Mucosa of rectum (tissue), 2 donors: ENCODE measurements around the gene RGS12.

ENCODE experiments used
- H3K27ac ChIP-seq, 2 donors: one replicate each; pipeline ENCODE4 v1.7.0; 2013; ENCODE audit warnings: inconsistent platforms in 2 of 2, low read depth in 2 of 2, low read length in 2 of 2
- H3K27me3 ChIP-seq, 2 donors: one replicate each; pipeline ENCODE4 v1.7.0; 2013; ENCODE audit warnings: low read length in 2 of 2; ENCODE audit not compliant: control insufficient read depth in 2 of 2, insufficient read depth in 2 of 2
- H3K36me3 ChIP-seq, 2 donors: one replicate each; pipeline ENCODE4 v1.7.0; 2013; ENCODE audit warnings: low read length in 2 of 2; ENCODE audit not compliant: control insufficient read depth in 2 of 2, insufficient read depth in 2 of 2
- H3K4me1 ChIP-seq, 2 donors: one replicate each; pipeline ENCODE4 v1.7.0; 2013; ENCODE audit warnings: low read length in 2 of 2, mild to moderate bottlenecking in 1 of 2; ENCODE audit not compliant: control insufficient read depth in 2 of 2, insufficient read depth in 2 of 2
- H3K4me3 ChIP-seq, 2 donors: one replicate each; pipeline ENCODE4 v1.7.0; 2013; ENCODE audit warnings: low read length in 2 of 2
- H3K9ac ChIP-seq, 2 donors: one replicate each; pipeline ENCODE4 v1.7.0; 2013; ENCODE audit warnings: low read length in 2 of 2, low read depth in 1 of 2, mild to moderate bottlenecking in 1 of 2
- H3K9me3 ChIP-seq, 2 donors: one replicate each; pipeline ENCODE4 v1.7.0; 2013; ENCODE audit warnings: low read length in 2 of 2; ENCODE audit not compliant: control insufficient read depth in 2 of 2
- donor health status: healthy.
- donor health status: Normal muscosa, but diverticular disease.

The RGS12 gene

GRCh38 chr4:3249711-3250437 is 42.9 kb upstream of the RGS12 start:
- no peaks in the 10 kb centered on the region for H3K27me3 ChIP-seq
- H3K4me1 ChIP-seq, result no peaks in the 10 kb centered on the region
- H3K27ac ChIP-seq, result no peak overlapping the region
- no peak overlapping the region for H3K4me3 ChIP-seq
- no peaks in the 10 kb centered on the region for H3K9me3 ChIP-seq
- no peaks in the 10 kb centered on the region for H3K36me3 ChIP-seq
- no peak overlapping the region for H3K9ac ChIP-seq

GRCh38 chr4:3250438-3250955 is 42.3 kb upstream of the RGS12 start:
- H3K27me3 ChIP-seq, result no peaks in the 10 kb centered on the region
- H3K36me3 ChIP-seq, result no peaks in the 10 kb centered on the region
- H3K4me1 ChIP-seq, result no peaks in the 10 kb centered on the region
- no peak overlapping the region for H3K27ac ChIP-seq
- H3K4me3 ChIP-seq, result no peak overlapping the region
- H3K9me3 ChIP-seq, result no peaks in the 10 kb centered on the region
- H3K9ac ChIP-seq, result no peak overlapping the region

GRCh38 chr4:3250956-3251690 is 41.7 kb upstream of the RGS12 start:
- H3K27ac ChIP-seq, result no peak overlapping the region
- no peaks in the 10 kb centered on the region for H3K27me3 ChIP-seq
- no peak overlapping the region for H3K4me3 ChIP-seq
- H3K9ac ChIP-seq, result no peak overlapping the region
- H3K9me3 ChIP-seq, result no peaks in the 10 kb centered on the region
- no peaks in the 10 kb centered on the region for H3K4me1 ChIP-seq
- H3K36me3 ChIP-seq, result no peaks in the 10 kb centered on the region

GRCh38 chr4:3251691-3252479 is 40.9 kb upstream of the RGS12 start:
- Histone ChIP-seq H3K4me3 (no peak overlapping the region), H3K9ac (no peak overlapping the region), H3K9me3 (no peaks in the 10 kb centered on the region), H3K27me3 (no peaks in the 10 kb centered on the region), H3K27ac (no peak overlapping the region), H3K36me3 (no peaks in the 10 kb centered on the region), H3K4me1 (no peaks in the 10 kb centered on the region)

- Histone ChIP-seq H3K4me1 (no peaks in the 10 kb centered on the region), H3K27me3 (no peaks in the 10 kb centered on the region), H3K27ac (no peak overlapping the region), H3K9ac (no peak overlapping the region), H3K36me3 (no peaks in the 10 kb centered on the region), H3K9me3 (no peaks in the 10 kb centered on the region), H3K4me3 (no peak overlapping the region)
Observed at GRCh38 chr4:3252480-3252828, 40.4 kb upstream of the RGS12 start.

GRCh38 chr4:3252831-3253641 is 39.8 kb upstream of the RGS12 start:
- no peaks in the 10 kb centered on the region for H3K36me3 ChIP-seq
- no peak overlapping the region for H3K4me3 ChIP-seq
- H3K9me3 ChIP-seq, result no peaks in the 10 kb centered on the region
- H3K27me3 ChIP-seq, result no peaks in the 10 kb centered on the region
- no peak overlapping the region for H3K27ac ChIP-seq
- H3K9ac ChIP-seq, result no peak overlapping the region
- H3K4me1 ChIP-seq, result no peaks in the 10 kb centered on the region

GRCh38 chr4:3253808-3254207 is 39.0 kb upstream of the RGS12 start:
- H3K27me3 ChIP-seq, result no peaks in the 10 kb centered on the region

GRCh38 chr4:3254302-3255131 is 38.3 kb upstream of the RGS12 start:
- no peak overlapping the region for H3K27ac ChIP-seq
- H3K4me3 ChIP-seq, result no peak overlapping the region
- H3K4me1 ChIP-seq, result no peaks in the 10 kb centered on the region
- H3K9me3 ChIP-seq, result no peaks in the 10 kb centered on the region
- H3K9ac ChIP-seq, result no peak overlapping the region
- H3K27me3 ChIP-seq, result no peaks in the 10 kb centered on the region
- H3K36me3 ChIP-seq, result no peaks in the 10 kb centered on the region

More at GRCh38 chr4:3253808-3254207, 39.0 kb upstream of the RGS12 start:
- Histone ChIP-seq H3K9ac (no peak overlapping the region), H3K4me3 (no peak overlapping the region), H3K4me1 (no peaks in the 10 kb centered on the region), H3K27ac (no peak overlapping the region), H3K36me3 (no peaks in the 10 kb centered on the region), H3K9me3 (no peaks in the 10 kb centered on the region)

- H3K27me3 ChIP-seq, result no peaks in the 10 kb centered on the region
- no peak overlapping the region for H3K27ac ChIP-seq
- H3K4me1 ChIP-seq, result no peaks in the 10 kb centered on the region
- H3K9ac ChIP-seq, result no peak overlapping the region
- H3K36me3 ChIP-seq, result no peaks in the 10 kb centered on the region
- no peak overlapping the region for H3K4me3 ChIP-seq
- no peaks in the 10 kb centered on the region for H3K9me3 ChIP-seq
Observed at GRCh38 chr4:3255611-3256186, 37.1 kb upstream of the RGS12 start.
